Suppressor macrophage treated with lipopolysaccharide for 1 hour (primary cell): ENCODE data around the gene ZDHHC19.
"Not testable (repeated sequence)": the region's sequence is repeated elsewhere in the genome, so short reads cannot be mapped to it uniquely, and the experiment has no call there.

Source experiments
- DNase-seq, 3 donors: peaks; one replicate each; pipeline ENCODE4 v3.0.0-alpha.2; 2020 to 2022

Gene ZDHHC19

DNA sequence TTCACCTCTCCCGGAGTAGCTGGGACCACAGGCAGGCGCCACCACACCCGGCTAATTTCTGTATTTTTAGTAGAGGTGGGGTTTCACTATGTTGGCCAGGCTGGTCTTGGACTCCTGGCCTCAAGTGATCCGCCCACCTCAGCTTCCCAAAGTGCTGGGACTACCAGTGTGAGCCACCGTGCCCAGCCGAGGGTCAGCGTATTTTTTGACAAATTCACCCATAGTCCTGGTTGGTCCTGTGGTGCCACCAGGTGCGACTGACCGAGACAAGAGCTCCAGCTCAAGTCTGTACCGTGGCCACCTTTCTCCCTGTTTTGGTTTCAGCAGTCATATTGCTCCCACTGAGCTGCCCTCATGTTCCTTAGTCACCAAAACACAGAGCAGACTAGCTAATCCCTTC lies 13.9 kb upstream of the ZDHHC19 start:
- DNase-seq: no peak

DNA sequence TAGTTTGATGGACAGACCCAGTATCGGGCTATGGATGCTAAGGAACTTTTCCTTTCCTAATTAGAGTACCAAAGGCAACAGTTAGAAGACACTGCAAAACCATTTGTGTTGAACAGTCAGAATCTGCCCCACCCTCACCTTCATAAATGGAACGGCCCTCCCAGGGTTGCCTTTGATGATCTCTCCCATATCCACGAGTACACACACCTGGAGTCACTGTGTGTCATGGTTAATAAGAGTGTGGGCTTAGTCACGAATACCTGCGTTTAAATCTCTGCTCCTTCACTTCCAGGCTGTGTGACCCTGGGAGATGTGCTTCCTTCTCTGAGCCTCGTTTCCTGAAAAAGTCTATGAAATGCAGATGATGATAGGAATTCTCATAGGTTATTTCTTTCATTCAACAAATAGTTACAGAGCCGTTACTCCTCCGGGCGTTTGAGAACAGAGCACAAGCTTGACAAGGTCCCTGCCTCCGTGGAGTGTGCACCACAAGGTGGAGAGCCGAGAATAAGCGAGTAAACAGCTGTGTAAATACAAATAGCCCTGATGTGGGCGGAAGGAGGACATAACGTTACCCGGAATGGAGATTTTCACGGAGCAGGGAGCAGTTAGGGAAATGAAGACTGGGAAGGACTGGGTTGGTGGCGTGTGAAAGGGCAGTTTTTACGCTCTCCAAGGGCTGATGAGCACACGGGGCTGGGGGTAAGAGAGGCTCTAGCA lies 11.8 kb upstream of the ZDHHC19 start:
- DNase-seq: no peak

DNA sequence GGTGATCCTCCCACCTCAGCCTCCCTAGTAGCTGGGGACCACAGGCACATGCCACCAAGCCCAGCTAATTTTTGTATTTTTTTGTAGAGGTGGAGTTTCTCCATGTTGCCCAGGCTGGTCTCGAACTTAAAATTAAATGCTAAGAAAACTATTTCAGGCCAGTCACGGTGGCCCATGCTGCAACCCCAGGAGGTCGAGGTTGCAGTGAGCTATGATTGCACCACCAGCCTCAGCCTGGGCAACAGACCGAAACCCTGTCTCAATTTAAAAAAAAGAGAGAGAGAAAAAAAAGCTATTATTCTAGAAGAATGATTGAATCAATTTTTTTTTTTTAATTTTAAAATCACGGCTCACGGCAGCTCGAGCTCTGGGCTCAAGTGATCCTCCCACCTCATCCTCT lies 9.8 kb upstream of the ZDHHC19 start:
- peak in 1 of 3 donors; percentile 30 for DNase-seq

DNA sequence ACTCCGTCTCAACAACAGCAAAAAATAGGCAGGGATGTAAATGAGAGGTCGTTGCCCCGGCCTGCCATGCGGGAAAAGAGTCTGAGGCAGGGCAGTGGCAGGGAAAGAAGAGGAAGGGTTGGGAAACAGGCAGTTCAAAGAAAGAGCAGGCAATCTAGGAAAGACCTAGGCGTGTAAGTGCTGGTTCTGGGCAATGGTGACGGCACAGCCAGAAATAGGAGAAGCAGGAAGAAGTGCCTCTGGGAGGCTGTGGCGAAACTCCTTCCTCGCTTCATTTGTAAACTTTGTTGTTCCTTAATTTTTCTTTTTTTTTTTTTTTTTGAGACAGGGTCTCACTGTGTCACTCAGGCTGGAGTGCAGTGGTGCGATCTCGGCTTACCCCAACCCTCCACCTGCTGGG lies 9.4 kb upstream of the ZDHHC19 start:
- DNase-seq: peak; percentile 88 to 95 (median 91)

DNA sequence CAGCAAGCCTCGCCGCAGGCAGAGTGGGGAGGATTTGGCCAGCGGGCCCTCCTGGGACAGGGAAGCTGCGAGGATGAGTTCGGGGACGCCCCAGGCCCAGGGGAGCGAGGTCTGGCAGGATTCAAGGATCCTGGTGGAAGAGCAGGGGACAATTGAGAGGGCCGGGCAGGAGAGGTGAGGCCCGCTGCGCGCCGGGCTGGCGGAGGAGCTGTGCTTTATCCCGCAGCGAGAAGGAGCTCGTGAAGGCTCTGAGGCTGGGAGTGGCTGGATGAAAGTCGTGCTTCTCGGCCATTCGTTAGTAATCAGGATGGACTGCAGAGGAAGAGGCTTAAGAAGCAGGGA lies 8.7 kb upstream of the ZDHHC19 start:
- no peak for DNase-seq

DNA sequence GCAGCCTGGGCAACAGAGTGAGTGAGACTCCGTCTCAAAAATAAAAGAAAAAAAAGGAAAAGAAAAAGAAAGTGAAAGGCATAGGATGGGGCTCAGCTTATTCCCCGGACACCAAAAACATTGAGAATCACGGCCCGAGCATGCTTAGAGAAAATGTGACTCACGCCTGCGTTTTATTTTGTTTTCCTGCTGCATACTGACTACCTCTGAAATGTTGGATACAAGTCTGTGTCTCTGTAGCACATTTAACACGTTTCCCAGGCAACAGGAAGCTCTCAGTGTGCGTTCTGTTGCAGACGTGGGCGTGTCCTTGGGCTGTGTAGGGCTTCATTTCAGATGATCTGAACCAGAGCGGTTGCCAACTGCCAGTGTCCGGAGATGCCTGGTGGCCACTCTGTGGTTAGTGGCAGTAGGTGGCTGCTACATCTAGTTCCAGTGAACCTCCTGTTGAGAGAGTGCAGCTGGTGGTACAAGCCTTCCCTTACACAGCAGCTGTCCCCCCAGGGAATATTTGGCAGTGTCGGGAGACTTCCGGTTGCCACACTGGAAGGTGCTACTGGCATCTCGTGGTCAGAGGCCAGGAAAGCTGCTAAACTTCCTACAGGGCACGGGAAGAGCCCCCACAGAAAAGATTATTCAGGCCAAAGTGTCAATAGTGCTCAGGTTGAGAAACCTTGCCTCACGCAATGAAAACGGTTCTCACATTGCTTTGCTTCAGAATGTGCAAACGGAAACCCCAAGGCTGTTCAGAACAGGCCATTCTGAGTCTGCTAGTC lies 8.2 kb upstream of the ZDHHC19 start:
- DNase-seq: peak; percentile 71 to 92 (median 72)

DNA sequence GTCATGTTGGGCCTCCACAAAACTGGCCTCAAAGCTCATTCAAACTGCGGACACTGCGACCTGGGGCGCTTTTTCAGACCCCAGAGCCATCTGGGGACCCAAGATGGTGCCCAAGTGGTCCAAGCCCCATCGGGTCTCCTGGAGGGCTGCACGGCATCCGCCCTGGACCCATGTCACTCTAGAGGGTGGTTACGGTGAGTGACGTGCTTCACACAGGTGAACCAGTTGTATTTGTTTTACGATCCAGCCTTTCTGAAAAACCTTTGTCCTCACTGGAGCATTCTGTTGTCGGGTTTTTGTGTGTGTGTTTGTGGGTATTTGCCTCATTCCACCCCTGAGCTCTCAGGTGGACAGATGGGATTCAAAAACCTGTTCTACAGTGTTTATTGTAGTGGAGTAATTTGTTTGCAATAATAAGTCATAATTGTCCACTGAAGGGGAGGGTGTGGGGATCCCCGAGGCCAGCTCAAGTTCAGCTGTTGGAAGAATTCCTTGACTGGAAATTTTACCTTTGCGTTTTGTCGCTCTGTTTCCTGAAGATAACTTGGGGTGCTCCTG lies 7.0 kb upstream of the ZDHHC19 start:
- peak in 2 of 3 donors; percentile 20 to 29 for DNase-seq

DNA sequence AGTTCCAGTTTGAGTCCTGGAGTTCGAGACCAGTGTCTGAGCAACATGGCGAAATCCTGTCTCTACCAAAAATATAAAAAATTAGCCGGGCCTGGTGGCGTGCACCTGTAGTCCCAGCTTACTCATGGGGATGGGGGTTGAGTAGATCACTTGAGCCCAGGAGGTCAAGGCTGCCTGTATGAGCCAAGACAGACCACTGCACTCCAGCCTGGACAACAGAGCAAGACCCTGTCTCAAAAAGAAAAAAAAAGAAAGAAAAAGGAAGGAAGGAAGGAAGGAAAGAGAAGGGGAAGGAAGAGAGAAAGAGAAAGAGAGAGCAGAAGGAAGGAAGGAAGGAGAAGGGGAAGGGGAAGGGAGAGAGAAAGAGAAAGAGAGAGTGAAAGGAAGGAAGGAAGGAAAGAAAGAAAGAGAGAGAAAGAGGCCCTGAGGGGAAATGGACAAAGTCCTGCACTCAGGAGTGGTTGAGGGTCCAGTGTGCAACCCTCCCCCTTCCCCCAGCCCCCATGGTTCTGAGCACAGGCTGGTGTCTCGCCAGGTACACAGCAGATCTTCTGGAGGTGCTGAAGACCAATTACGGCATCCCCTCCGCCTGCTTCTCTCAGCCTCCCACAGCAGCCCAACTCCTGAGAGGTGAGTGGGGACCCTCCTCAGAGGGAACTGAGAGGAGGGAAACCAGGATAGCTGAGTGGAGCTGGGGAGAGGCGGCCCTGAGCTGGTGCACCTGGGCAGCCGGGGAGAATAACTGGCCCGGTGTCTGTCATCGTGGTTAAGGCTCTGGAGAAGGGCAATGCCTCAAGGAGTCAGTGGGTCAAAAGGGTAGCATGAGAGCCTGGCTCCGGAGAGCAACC lies 6.3 kb upstream of the ZDHHC19 start:
- no peak for DNase-seq

DNA sequence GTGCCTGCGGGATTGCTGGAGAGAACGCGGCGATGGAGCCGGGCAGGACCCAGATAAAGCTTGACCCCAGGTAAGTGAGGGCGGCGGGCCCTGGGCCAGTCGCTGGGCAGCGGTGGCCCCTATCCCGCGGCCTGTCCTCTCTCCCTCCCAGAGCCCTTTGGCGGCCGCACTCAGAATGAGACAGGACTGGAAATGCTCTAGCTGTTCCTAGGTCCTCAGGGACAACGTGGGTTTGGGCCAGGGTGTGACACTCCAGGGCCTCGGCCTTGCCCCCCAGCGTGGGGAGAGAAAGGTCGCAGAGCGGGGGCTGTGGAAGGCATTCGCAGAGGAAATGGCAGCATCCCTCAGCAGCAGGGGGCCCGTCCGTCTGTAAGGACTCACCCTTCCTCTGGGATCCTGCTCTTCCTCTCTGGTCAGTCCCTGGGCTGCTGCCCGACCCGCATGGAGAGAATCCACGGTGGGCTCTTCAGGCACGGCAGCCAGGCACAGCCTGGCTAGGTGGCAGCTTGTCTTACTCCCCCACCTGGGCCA lies 5.5 kb upstream of the ZDHHC19 start:
- DNase-seq: no peak

DNA sequence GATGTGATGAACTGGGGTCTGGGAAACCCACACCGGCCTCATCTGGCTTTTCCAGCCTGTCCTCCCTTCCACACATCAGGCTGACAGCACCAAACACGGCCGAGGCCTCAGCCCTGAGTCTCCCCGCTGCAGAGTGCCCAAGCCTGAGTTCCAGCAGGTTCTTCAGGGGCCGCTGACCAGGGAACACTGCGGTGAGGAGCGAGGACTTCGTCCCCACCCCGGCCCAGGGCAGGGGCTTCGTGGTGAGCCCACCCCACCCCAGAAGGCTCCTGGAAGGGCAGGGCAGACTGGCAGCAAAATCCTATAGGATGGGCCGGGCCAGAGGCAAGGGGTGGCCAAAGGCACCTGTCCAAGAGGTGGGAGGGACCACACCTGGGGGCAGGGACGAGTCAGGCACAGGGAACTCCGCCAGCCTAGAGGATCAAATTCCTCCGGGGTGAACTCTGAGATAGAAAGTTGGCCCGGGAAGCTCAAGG lies 4.9 kb upstream of the ZDHHC19 start, which contains the start of gene SLC51A:
Gene SLC51A (plus strand): TSS at position 446 of the 476 bp plus-strand sequence. CDS start 179 bp downstream, outside the sequence.
- no peak for DNase-seq

DNA sequence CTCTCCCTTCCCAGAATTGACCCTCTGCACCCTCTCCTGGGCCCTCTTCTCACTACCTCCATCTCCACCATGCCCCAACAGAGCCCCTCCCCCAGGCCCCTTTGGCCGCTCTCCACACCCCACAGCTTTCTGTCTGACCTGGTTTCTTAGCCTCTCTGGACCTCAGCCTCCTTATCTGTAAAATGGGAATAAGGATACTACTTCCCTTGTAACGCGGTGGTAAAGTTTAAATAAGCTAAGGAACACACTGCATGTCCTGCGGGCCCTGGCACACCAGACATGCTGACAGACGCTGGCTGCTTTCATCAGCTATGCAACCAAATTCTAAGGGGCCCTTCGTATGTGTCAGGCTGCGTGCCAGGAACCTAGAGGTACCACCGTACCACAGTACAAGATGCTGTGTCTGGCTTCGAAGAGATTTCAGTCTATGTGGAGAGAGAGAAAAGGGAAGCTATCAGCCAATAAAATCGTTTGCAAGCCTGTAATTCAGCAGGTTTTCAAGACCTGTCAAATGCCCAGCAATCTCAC lies 4.4 kb upstream of the ZDHHC19 start:
- DNase-seq: no peak

DNA sequence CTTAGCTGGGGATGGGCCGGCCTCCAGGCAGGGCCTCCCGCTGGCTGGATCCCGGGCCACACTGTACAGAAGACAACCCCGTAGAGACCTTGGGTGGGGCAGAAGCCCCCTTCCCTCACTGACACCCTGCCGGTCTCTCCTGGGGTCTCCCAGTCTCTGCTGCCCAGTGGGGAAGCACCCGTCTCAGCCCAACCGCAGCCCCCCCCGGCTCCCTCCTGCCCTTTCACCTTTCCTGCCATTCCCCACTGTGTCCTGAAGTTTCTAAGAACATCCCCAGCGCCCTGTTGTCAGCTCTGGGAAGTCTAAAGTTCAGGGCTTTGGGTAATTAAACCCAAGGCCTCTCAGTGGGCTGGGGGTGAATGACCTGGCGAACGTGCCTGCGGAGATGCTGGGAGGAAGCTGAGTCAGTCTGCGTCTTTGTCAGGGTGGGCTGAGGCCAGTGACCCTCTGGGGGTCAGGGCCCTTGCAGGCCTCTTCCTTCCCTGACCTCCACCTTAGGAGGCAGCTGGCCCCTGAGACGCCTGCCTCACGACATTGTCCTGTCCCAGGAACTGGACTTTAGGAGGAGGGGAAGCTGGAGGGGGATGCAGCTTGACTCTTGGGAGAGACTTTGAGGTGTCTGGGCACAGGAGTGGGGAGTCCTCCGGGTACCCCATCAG lies 3.7 kb upstream of the ZDHHC19 start:
- DNase-seq: no peak

DNA sequence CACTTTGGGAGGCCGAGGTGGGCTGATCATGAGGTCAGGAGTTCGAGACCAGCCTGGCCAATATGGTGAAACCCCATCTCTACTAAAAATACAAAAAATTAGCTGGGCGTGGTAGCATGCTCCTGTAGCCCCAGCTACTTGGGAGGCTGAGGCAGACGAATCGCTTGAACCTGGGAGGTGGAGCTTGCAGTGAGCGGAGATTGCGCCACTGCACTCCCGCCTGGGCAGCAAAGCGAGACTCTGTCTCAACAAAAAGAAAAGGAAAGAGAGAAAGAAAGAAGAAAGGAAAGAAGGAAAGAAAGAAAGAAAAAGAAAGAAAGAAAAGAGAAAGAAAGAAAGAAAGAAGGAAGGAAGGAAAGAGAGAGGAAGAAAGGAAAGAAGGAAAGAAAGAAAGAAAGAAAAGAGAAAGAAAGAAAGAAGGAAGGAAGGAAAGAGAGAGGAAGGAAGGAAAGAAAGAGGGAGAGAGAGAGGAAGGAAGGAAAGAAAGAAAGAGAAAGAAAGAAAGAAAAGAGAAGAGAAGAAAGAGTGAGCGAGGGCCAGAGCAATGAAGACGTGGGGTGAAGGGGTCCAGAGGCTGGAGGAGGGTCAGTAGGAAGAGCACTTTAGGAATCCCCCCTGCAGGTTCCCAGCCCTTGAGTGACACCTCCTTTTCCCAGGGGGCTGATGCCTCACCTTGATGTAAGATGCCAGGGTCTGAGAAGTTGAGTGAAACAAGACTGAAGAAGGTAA lies 1.1 kb downstream of the ZDHHC19 start:
- not testable (repeated sequence) for DNase-seq

DNA sequence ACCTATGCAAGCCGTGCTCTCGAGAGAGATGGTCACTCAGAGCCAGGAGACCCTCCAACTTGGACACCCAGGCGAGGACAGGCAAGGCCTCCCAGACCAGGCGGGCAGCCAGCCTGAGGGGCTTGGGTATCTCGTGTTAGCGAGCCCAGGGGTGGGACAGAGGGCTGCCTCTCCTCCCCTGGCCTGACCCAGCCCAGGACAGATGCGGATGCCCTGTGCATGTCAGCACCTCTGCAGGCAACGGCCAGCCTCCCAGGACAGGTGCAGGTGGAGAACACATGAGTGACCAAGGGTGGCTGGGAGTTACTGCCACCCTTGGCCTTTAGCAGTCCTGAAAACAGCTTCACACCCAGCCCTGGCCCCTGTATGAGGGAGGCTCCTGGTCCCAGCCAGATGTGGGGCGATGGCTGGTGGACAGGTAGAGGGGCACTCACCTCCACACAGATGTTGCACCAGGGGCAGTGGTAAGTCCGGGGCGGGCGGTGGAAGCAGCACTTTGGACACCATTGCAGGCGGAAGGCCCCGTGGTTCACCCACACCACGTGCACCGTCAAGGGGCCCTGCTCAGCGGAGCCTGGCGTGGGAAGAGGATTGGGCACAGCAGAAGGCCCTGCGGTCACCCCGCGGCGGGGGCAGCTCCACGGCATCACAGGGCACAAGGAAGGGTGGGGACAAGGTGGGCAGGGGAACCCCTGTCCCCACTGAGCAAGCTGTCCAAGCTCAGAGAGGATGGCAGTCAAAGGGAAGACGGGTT lies 2.1 kb downstream of the ZDHHC19 start:
- DNase-seq: no peak

DNA sequence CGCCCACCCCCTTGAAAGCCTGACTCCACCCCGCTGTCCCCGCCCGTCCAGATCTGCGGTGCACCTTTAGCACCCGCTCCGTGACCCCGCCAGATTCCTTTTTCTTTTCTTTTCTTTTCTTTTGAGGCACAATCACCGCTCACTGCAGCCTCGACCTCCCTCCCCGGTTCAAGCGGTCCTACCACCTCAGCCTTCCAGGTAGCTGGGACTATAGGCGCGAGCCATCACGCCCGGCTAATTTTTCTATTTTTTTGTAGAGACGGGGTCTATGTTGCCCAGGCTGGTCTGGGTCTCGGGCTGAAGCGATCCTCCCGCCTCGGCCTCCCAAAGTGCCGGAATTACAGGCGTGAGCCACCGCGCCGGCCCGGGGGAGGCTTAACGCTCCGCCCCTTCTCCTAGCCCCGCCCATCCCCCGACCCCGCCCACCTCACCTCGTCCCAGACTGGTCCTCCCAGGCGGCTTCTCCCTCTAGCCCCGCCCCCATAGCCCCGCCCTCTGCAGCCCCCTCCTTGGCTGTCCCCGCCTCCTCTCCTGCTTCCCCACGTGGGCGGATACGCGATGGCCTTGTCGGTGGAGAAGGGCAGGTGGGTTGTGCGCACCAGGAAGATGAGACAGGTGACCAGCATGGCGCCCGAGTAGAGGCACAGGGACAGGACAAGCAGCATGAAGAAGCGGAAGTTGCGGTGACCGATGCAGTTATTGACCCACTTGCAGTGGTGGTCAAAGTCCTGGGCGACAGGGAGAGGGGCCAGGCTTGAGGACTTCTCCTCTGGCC lies 3.2 kb downstream of the ZDHHC19 start:
- peak; percentile 44 to 83 (median 76) for DNase-seq

DNA sequence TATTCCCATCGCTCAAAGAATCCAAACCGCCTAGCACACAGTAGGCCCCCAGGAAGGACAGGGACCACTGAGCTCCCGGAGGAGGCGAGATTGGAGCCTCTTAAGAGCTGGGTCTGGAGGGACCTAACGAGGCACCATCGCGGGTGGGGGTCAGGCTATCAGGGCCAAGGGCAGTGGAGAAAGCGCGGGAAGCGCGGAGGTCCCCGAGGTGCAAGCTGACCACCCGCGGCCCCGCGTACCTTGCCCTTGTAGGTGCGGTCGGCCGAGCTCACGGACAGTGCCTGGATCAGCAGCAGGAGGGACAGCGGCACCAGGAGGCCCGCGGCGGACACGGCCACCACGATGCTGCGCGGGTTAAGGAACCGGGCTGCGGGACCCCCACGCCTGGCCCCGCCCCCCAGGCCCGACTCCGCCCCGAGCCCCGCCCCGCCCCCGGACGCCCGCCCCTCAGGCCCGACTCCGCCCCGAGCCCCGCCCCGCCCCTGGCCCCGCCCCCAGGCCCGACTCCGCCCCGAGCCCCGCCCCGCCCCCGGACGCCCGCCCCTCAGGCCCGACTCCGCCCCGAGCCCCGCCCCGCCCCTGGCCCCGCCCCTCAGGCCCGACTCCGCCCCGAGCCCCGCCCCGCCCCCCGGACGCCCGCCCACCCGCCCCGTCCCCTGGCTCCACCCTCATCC lies 3.9 kb downstream of the ZDHHC19 start:
- peak; percentile 31 to 78 (median 41) for DNase-seq

DNA sequence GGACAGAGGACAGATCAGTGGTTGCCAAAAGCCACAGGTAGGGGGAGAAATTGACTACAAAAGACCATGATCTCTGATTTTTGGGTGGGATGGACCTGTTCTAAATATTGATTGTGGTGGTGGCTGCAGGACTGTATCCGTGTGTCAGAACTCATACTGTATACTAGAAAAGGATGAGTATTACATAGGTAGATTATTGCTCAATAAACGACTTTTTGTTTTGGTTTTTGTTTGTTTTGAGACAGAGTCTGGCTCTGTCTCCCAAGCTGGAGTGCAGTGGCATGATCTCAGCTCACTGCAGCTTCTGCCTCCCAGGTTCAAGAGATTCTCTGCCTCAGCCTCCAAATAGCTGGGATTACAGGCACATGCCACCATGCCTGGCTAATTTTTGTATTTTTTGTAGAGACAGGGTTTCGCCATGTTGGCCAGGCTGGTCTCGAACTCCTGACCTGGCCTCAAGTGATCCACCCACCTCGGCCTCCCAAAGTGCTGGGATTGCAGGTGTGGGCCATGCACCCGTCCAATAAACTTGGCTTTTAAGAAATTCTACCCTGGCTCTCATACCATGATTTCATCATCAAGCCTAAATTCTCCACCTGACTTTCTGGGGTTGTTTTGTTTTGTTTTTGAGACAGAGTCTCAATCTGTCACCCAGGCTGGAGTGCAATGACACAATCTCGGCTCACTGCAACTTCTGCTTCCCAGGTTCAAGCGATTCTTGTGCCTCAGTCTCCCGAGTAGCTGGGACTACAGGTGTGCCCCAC lies 5.6 kb downstream of the ZDHHC19 start:
- not testable (repeated sequence) for DNase-seq

DNA sequence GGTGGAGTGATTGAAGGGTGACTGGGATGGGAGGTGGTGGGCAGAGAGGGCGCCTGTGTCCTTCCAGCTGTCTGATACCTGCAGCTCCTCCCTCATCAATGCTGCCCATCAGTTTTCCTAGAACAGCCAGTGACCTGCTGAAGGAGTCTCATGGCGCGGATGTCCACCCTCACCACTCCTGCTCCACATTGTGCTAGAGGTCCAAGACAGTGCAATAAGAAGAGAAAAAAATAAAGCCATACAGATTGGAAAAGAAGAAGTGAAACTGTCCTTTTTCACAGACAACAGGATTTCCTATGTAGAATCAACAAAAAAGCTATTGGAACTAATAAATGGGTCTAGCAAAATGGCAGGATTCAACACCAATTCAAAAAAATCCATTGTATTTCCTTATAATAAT lies 7.4 kb downstream of the ZDHHC19 start:
- peak in 2 of 3 donors; percentile 66 to 68 for DNase-seq
